Skin epidermis (tissue), 12 donors: ENCODE data around the gene TP53I11.

Experiments used
- H3K27ac ChIP-seq, 21 experiments: fragments of 200-600 bp; sonication (generic) in 11 of 21; one replicate each; pipeline ENCODE4 v1.5.0; 2020; ENCODE audit warnings: mild to moderate bottlenecking in 3 of 21, inconsistent platforms in 2 of 21, moderate library complexity in 2 of 21
- H3K4me3 ChIP-seq, 7 experiments: fragments of 200-600 bp; sonication (generic) in 2 of 7; one replicate each; pipeline ENCODE4 v1.5.0; 2020; ENCODE audit warnings: inconsistent platforms in 2 of 7, mild to moderate bottlenecking in 2 of 7, moderate library complexity in 1 of 7

The TP53I11 gene

GRCh38 chr11:44901120-44901633 lies 49.5 kb downstream of the TP53I11 start:
- Histone ChIP-seq H3K27ac (peak overlapping the region in 2 of 21 experiments; percentile 38 to 73), H3K4me3 (no peak overlapping the region)

- Histone ChIP-seq H3K4me3 (no peak overlapping the region), H3K27ac (peak overlapping the region in 1 of 21 experiments; percentile 10)
These were observed 50.7 kb downstream of the TP53I11 start for GRCh38 chr11:44899959-44900358.

- no peak overlapping the region for H3K4me3 ChIP-seq
These were observed 56.7 kb downstream of the TP53I11 start for GRCh38 chr11:44893846-44894617.

GRCh38 chr11:44893308-44893822 lies 57.3 kb downstream of the TP53I11 start:
- no peak overlapping the region for H3K4me3 ChIP-seq
- peak overlapping the region in 3 of 21 experiments; percentile 47 to 58 (median 56) for H3K27ac ChIP-seq

More at GRCh38 chr11:44893846-44894617, 56.7 kb downstream of the TP53I11 start:
- H3K27ac ChIP-seq = peak overlapping the region in 4 of 21 experiments; percentile 32 to 58 (median 52)

- H3K27ac ChIP-seq = peak overlapping the region in 1 of 21 experiments; percentile 29
These were observed 57.8 kb downstream of the TP53I11 start for GRCh38 chr11:44892843-44893242.

GRCh38 chr11:44889266-44889665 lies 61.4 kb downstream of the TP53I11 start:
- Histone ChIP-seq H3K27ac (no peak overlapping the region), H3K4me3 (no peak overlapping the region)

More at GRCh38 chr11:44892843-44893242, 57.8 kb downstream of the TP53I11 start:
- H3K4me3 ChIP-seq = no peak overlapping the region

- H3K4me3 ChIP-seq = no peak overlapping the region
- no peak overlapping the region for H3K27ac ChIP-seq
These were observed 63.0 kb downstream of the TP53I11 start for GRCh38 chr11:44887636-44888035.

GRCh38 chr11:44886790-44887140 lies 63.9 kb downstream of the TP53I11 start:
- peak overlapping the region in 2 of 21 experiments; percentile 24 to 29 for H3K27ac ChIP-seq
- H3K4me3 ChIP-seq = no peak overlapping the region

GRCh38 chr11:44885919-44886789 lies 64.5 kb downstream of the TP53I11 start:
- peak overlapping the region in 2 of 21 experiments; percentile 24 to 29 for H3K27ac ChIP-seq
- no peak overlapping the region for H3K4me3 ChIP-seq

- H3K4me3 ChIP-seq = no peak overlapping the region
- peak overlapping the region in 1 of 21 experiments; percentile 24 for H3K27ac ChIP-seq
These were observed 65.4 kb downstream of the TP53I11 start for GRCh38 chr11:44885065-44885810.

- Histone ChIP-seq H3K4me3 (no peak overlapping the region), H3K27ac (no peak overlapping the region)
These were observed 66.6 kb downstream of the TP53I11 start for GRCh38 chr11:44884056-44884455.

GRCh38 chr11:44883277-44883676 lies 67.4 kb downstream of the TP53I11 start:
- no peak overlapping the region for H3K4me3 ChIP-seq
- H3K27ac ChIP-seq = no peak overlapping the region
